Neutrophil (primary cell): Measurements from ENCODE around the gene PLEKHM2.
A peak's percentile ranks its signal among the peaks of the same experiment; 100 is the strongest.

Experiments used
- H3K27ac ChIP-seq: fragments of 200-600 bp; sonication (generic); 2 replicates; pipeline ENCODE4 v1.5.1; 2016; ENCODE audit warnings: mild to moderate bottlenecking, moderate library complexity
- H3K27me3 ChIP-seq: fragments of 200-600 bp; sonication (generic); 2 replicates; pipeline ENCODE4 v1.6.0; 2016; ENCODE audit warnings: mild to moderate bottlenecking
- H3K36me3 ChIP-seq: fragments of 200-600 bp; sonication (generic); 2 replicates; pipeline ENCODE4 v1.5.1; 2017
- H3K4me1 ChIP-seq, 2 experiments: fragments of 200-600 bp in 1 of 2; sonication (generic) in 1 of 2; 1 replicate in 1 of 2; 2 replicates in 1 of 2; pipeline versions ENCODE4 v1.5.1 to v1.6.1; 2013 to 2016; ENCODE audit warnings: low read depth in 1 of 2, low read length in 1 of 2, mild to moderate bottlenecking in 1 of 2, moderate library complexity in 1 of 2; ENCODE audit not compliant: control insufficient read depth in 1 of 2, insufficient read depth in 1 of 2
- H3K4me3 ChIP-seq, 2 experiments: fragments of 200-600 bp in 1 of 2; sonication (generic) in 1 of 2; 1 replicate in 1 of 2; 2 replicates in 1 of 2; pipeline ENCODE4 v1.5.1; 2013 to 2016; ENCODE audit warnings: low read depth in 1 of 2, low read length in 1 of 2, mild to moderate bottlenecking in 1 of 2, moderate library complexity in 1 of 2
- H3K9me3 ChIP-seq: fragments of 200-600 bp; sonication (generic); 2 replicates; pipeline ENCODE4 v1.5.1; 2016
- TF ChIP-seq, protein P1 (sequence below): fragments of 200-600 bp; sonication (generic); IDR thresholded peaks from 2 replicates; pipeline ENCODE4 v1.5.1; 2016; ENCODE audit warnings: antibody characterized with exemption

Gene PLEKHM2, protein sequence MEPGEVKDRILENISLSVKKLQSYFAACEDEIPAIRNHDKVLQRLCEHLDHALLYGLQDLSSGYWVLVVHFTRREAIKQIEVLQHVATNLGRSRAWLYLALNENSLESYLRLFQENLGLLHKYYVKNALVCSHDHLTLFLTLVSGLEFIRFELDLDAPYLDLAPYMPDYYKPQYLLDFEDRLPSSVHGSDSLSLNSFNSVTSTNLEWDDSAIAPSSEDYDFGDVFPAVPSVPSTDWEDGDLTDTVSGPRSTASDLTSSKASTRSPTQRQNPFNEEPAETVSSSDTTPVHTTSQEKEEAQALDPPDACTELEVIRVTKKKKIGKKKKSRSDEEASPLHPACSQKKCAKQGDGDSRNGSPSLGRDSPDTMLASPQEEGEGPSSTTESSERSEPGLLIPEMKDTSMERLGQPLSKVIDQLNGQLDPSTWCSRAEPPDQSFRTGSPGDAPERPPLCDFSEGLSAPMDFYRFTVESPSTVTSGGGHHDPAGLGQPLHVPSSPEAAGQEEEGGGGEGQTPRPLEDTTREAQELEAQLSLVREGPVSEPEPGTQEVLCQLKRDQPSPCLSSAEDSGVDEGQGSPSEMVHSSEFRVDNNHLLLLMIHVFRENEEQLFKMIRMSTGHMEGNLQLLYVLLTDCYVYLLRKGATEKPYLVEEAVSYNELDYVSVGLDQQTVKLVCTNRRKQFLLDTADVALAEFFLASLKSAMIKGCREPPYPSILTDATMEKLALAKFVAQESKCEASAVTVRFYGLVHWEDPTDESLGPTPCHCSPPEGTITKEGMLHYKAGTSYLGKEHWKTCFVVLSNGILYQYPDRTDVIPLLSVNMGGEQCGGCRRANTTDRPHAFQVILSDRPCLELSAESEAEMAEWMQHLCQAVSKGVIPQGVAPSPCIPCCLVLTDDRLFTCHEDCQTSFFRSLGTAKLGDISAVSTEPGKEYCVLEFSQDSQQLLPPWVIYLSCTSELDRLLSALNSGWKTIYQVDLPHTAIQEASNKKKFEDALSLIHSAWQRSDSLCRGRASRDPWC

GRCh38 chr1:15684042-15684461 lies at the start of gene PLEKHM2:
TSS of gene PLEKHM2 (plus strand) at chr1:15684320. CDS start at chr1:15684559, 239 bp downstream.
- H3K27ac ChIP-seq, result peak within 1 kb of the TSS; percentile 92
- H3K9me3 ChIP-seq, result no peaks in the 10 kb centered on the region
- peaks cover 33 to 42% of the 10 kb centered on the region in 2 experiments for H3K4me1 ChIP-seq
- H3K4me3 ChIP-seq, result peak within 1 kb of the TSS; percentile 68 to 85
- H3K27me3 ChIP-seq, result no peaks in the 10 kb centered on the region
- TF ChIP-seq, protein P1, sequence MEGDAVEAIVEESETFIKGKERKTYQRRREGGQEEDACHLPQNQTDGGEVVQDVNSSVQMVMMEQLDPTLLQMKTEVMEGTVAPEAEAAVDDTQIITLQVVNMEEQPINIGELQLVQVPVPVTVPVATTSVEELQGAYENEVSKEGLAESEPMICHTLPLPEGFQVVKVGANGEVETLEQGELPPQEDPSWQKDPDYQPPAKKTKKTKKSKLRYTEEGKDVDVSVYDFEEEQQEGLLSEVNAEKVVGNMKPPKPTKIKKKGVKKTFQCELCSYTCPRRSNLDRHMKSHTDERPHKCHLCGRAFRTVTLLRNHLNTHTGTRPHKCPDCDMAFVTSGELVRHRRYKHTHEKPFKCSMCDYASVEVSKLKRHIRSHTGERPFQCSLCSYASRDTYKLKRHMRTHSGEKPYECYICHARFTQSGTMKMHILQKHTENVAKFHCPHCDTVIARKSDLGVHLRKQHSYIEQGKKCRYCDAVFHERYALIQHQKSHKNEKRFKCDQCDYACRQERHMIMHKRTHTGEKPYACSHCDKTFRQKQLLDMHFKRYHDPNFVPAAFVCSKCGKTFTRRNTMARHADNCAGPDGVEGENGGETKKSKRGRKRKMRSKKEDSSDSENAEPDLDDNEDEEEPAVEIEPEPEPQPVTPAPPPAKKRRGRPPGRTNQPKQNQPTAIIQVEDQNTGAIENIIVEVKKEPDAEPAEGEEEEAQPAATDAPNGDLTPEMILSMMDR, result no peak
- H3K36me3 ChIP-seq, result no peaks in the 10 kb centered on the region

- Histone ChIP-seq H3K27ac (no peak overlapping the region), H3K9me3 (no peaks in the 10 kb centered on the region), H3K36me3 (peaks cover 40% of the 10 kb centered on the region), H3K27me3 (no peaks in the 10 kb centered on the region), H3K4me1 (peaks cover 14 to 19% of the 10 kb centered on the region in 2 experiments), H3K4me3 (no peak overlapping the region)
- TF ChIP-seq, protein P1, result no peak
Observed at GRCh38 chr1:15636436-15636835, 47.7 kb upstream of the PLEKHM2 start.

- Histone ChIP-seq H3K27ac (no peak overlapping the region), H3K4me3 (no peak overlapping the region), H3K4me1 (peaks cover 25 to 27% of the 10 kb centered on the region in 2 experiments), H3K36me3 (peaks cover 39% of the 10 kb centered on the region), H3K27me3 (no peaks in the 10 kb centered on the region), H3K9me3 (no peaks in the 10 kb centered on the region)
- TF ChIP-seq, protein P1, result no peak
Observed at GRCh38 chr1:15637826-15638225, 46.3 kb upstream of the PLEKHM2 start.

- TF ChIP-seq, protein P1, result no peak
- peaks cover 27% of the 10 kb centered on the region for H3K36me3 ChIP-seq
Observed at GRCh38 chr1:15639262-15639661, 44.9 kb upstream of the PLEKHM2 start.

GRCh38 chr1:15639931-15640330 lies 44.2 kb upstream of the PLEKHM2 start:
- Histone ChIP-seq H3K4me3 (no peak overlapping the region), H3K36me3 (peaks cover 22% of the 10 kb centered on the region), H3K27me3 (no peaks in the 10 kb centered on the region), H3K27ac (peak overlapping the region; percentile 83), H3K9me3 (no peaks in the 10 kb centered on the region), H3K4me1 (peaks cover 25 to 27% of the 10 kb centered on the region in 2 experiments)
- TF ChIP-seq, protein P1, result no peak

More at GRCh38 chr1:15639262-15639661, 44.9 kb upstream of the PLEKHM2 start:
- H3K27me3 ChIP-seq, result no peaks in the 10 kb centered on the region
- no peak overlapping the region for H3K4me3 ChIP-seq
- no peak overlapping the region for H3K27ac ChIP-seq
- H3K4me1 ChIP-seq, result peaks cover 25 to 27% of the 10 kb centered on the region in 2 experiments
- no peaks in the 10 kb centered on the region for H3K9me3 ChIP-seq
